ENCODE results near the gene LYZL4.

LYZL4 gene

DNA sequence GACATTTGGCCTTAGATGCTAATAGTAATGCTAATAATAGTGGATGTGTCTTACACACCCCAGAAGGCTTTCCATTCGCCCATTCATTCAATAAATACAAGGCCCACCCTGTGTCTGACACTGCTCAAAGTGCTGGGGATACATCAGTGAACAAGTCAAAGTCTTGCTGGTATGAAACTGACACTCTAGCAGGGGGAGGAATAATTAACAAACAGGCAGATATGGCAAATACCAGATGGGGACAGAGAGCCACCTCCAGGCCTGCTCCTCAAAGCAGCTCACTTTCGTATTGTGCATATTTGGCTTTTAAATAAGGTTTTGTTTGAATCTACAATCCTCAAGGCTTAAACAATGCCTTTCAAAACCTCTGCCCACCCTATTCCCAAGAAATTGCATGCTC lies 28.3 kb upstream of the LYZL4 start:
- TF ChIP-seq, protein P1, sequence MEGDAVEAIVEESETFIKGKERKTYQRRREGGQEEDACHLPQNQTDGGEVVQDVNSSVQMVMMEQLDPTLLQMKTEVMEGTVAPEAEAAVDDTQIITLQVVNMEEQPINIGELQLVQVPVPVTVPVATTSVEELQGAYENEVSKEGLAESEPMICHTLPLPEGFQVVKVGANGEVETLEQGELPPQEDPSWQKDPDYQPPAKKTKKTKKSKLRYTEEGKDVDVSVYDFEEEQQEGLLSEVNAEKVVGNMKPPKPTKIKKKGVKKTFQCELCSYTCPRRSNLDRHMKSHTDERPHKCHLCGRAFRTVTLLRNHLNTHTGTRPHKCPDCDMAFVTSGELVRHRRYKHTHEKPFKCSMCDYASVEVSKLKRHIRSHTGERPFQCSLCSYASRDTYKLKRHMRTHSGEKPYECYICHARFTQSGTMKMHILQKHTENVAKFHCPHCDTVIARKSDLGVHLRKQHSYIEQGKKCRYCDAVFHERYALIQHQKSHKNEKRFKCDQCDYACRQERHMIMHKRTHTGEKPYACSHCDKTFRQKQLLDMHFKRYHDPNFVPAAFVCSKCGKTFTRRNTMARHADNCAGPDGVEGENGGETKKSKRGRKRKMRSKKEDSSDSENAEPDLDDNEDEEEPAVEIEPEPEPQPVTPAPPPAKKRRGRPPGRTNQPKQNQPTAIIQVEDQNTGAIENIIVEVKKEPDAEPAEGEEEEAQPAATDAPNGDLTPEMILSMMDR (IDR thresholded peaks at IDR 0.05): no peak

- TF ChIP-seq, protein P1 (IDR thresholded peaks at IDR 0.05): no peak
These were observed 27.8 kb upstream of the LYZL4 start for GRCh38 chr3:42438193-42438592.

- TF ChIP-seq, protein P1 (IDR thresholded peaks at IDR 0.05): no peak
These were observed 24.5 kb upstream of the LYZL4 start for GRCh38 chr3:42434777-42435380.

DNA sequence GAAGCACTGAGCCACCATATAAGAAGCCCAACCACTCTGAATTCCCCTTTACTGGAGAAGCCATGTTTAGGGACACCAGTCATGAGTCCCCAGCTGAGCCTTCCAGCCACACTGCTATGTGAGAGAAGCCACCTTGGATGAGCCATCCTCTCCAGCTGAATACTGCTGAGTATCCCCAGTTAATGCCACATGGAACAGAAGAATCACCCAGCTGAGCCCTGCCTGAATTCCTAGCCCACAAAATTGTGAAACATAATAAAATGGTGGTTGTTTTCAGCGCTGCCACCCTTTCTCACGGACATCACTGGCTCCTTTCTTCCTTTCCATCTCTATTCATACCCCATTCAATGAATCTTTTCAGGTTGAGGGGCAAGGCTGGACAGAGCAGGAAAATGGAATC lies 22.1 kb upstream of the LYZL4 start:
- TF ChIP-seq, protein P1 (IDR thresholded peaks at IDR 0.05): no peak

GRCh38 chr3:42430781-42431532 lies 20.5 kb upstream of the LYZL4 start:
- TF ChIP-seq, protein P1 (IDR thresholded peaks at IDR 0.05): no peak

- TF ChIP-seq, protein P1 (IDR thresholded peaks at IDR 0.05): no peak
These were observed 18.4 kb upstream of the LYZL4 start for GRCh38 chr3:42428830-42429229.

- TF ChIP-seq, protein P1 (IDR thresholded peaks at IDR 0.05): 0 out of 2 replicates have a peak, but pooled peaks have one; percentile 13
These were observed 15.5 kb upstream of the LYZL4 start for GRCh38 chr3:42425736-42426407.

Measured in LNCAP (cell line).